ENCODE measurements around the gene NT5DC1. TPM values are rescaled to one million over a fixed set of nuclear protein-coding genes. Genes with fewer than 3 reads are reported as not detected.
A peak's percentile ranks its signal among the peaks of the same experiment; 100 is the strongest.

The NT5DC1 gene
- total and polyA plus RNA-seq, 2 experiments from 2014 or later, result 14.1 to 48.9 TPM

- peaks cover 3% of the 10 kb centered on the region for H3K4me1 ChIP-seq (ENCODE audit: low read depth)
- H3K9me3 ChIP-seq (ENCODE audit: low read depth), result no peaks in the 10 kb centered on the region
- H3K27ac ChIP-seq, result no peak overlapping the region
- DNase-seq (ENCODE audit: low read depth in 1 of 2, low spot score in 1 of 2), result no peak
- H3K27me3 ChIP-seq, result no peaks in the 10 kb centered on the region
- no peaks in the 10 kb centered on the region for H3K36me3 ChIP-seq
- H3K4me3 ChIP-seq, result no peak overlapping the region
- no peak for TF ChIP-seq CTCF (IDR thresholded peaks at IDR 0.05; ENCODE audit: low read depth, low read length)
These were observed 167.4 kb downstream of the NT5DC1 start for GRCh38 chr6:116267836-116268588.

GRCh38 chr6:116268589-116269293 is 168.1 kb downstream of the NT5DC1 start:
- Histone ChIP-seq H3K4me3 (no peak overlapping the region), H3K27ac (no peak overlapping the region), H3K27me3 (no peaks in the 10 kb centered on the region), H3K4me1 (ENCODE audit: low read depth) (peaks cover 3% of the 10 kb centered on the region), H3K9me3 (ENCODE audit: low read depth) (no peaks in the 10 kb centered on the region), H3K36me3 (no peaks in the 10 kb centered on the region)
- peak; percentile 67 to 87 for DNase-seq (ENCODE audit: low read depth in 1 of 2, low spot score in 1 of 2)
- peak; percentile 91 for TF ChIP-seq CTCF (IDR thresholded peaks at IDR 0.05; ENCODE audit: low read depth, low read length)

- TF ChIP-seq CTCF (IDR thresholded peaks at IDR 0.05; ENCODE audit: low read depth, low read length), result no peak
- no peak for DNase-seq (ENCODE audit: low read depth in 1 of 2, low spot score in 1 of 2)
- no peaks in the 10 kb centered on the region for H3K9me3 ChIP-seq (ENCODE audit: low read depth)
- peaks cover 8% of the 10 kb centered on the region for H3K4me1 ChIP-seq (ENCODE audit: low read depth)
- no peak overlapping the region for H3K4me3 ChIP-seq
- H3K27ac ChIP-seq, result no peak overlapping the region
- no peaks in the 10 kb centered on the region for H3K36me3 ChIP-seq
- no peaks in the 10 kb centered on the region for H3K27me3 ChIP-seq
These were observed 170.6 kb downstream of the NT5DC1 start for GRCh38 chr6:116271149-116271708.

GRCh38 chr6:116277124-116277523 is 176.5 kb downstream of the NT5DC1 start:
- Histone ChIP-seq H3K36me3 (no peaks in the 10 kb centered on the region), H3K27me3 (no peaks in the 10 kb centered on the region), H3K4me1 (ENCODE audit: low read depth) (peaks cover 30% of the 10 kb centered on the region), H3K4me3 (peak overlapping the region; percentile 75), H3K9me3 (ENCODE audit: low read depth) (no peaks in the 10 kb centered on the region), H3K27ac (no peak overlapping the region)
- no peak for DNase-seq (ENCODE audit: low read depth in 1 of 2, low spot score in 1 of 2)
- no peak for TF ChIP-seq CTCF (IDR thresholded peaks at IDR 0.05; ENCODE audit: low read depth, low read length)

GRCh38 chr6:116278481-116278829 is 177.8 kb downstream of the NT5DC1 start:
- Histone ChIP-seq H3K36me3 (no peaks in the 10 kb centered on the region), H3K9me3 (ENCODE audit: low read depth) (no peaks in the 10 kb centered on the region), H3K4me3 (peak overlapping the region; percentile 75), H3K27ac (peak overlapping the region; percentile 92), H3K27me3 (no peaks in the 10 kb centered on the region), H3K4me1 (ENCODE audit: low read depth) (peaks cover 30% of the 10 kb centered on the region)
- no peak for TF ChIP-seq CTCF (IDR thresholded peaks at IDR 0.05; ENCODE audit: low read depth, low read length)
- DNase-seq (ENCODE audit: low read depth in 1 of 2, low spot score in 1 of 2), result no peak
